Astrocyte (in vitro differentiated cells and primary cell): ENCODE data around the gene RNF150. TPM values are rescaled to one million over a fixed set of nuclear protein-coding genes. Genes with fewer than 3 reads are reported as not detected.
"Not testable (repeated sequence)": the region's sequence is repeated elsewhere in the genome, so short reads cannot be mapped to it uniquely, and the experiment has no call there.

ENCODE experiments used
- DNase-seq: peaks from one replicate; pipeline ENCODE4 v3.0.0-alpha.2; 2010; ENCODE audit warnings: low read depth
- FAIRE-seq: peaks from 2 replicates; lab custom pipeline; 2011; peaks lifted over from hg19 to GRCh38; lab: Jason Lieb, UNC
- H2AFZ ChIP-seq: 2 replicates; pipeline ENCODE4 v1.6.0; 2012; ENCODE audit warnings: low read depth, low read length, inconsistent platforms
- H3K27ac ChIP-seq: 2 replicates; pipeline ENCODE4 v1.5.1; 2011; ENCODE audit warnings: low read depth, low read length, inconsistent platforms
- H3K27me3 ChIP-seq: 2 replicates; pipeline ENCODE4 v1.6.0; 2011; ENCODE audit warnings: low read length, inconsistent platforms; ENCODE audit not compliant: insufficient read depth
- H3K36me3 ChIP-seq: 2 replicates; pipeline ENCODE4 v1.5.1; 2011; ENCODE audit warnings: low read length, inconsistent platforms; ENCODE audit not compliant: insufficient read depth
- H3K4me1 ChIP-seq: 2 replicates; pipeline ENCODE4 v1.5.1; 2011; ENCODE audit warnings: low read length, inconsistent platforms; ENCODE audit not compliant: insufficient read depth
- H3K4me2 ChIP-seq: 2 replicates; pipeline ENCODE4 v1.6.0; 2012; ENCODE audit warnings: low read length, inconsistent platforms
- H3K4me3 ChIP-seq: 2 replicates; pipeline ENCODE4 v1.5.1; 2011; ENCODE audit warnings: low read depth, mild to moderate bottlenecking, low read length, inconsistent platforms; ENCODE audit not compliant: insufficient read depth
- H3K79me2 ChIP-seq: 2 replicates; pipeline ENCODE4 v1.6.0; 2012; ENCODE audit warnings: mild to moderate bottlenecking, low read length, inconsistent platforms; ENCODE audit not compliant: insufficient read depth
- H3K9ac ChIP-seq: 2 replicates; pipeline ENCODE4 v1.6.0; 2012; ENCODE audit warnings: mild to moderate bottlenecking, low read length, inconsistent platforms
- H3K9me3 ChIP-seq: 2 replicates; pipeline ENCODE4 v1.5.1; 2012; ENCODE audit warnings: low read depth, mild to moderate bottlenecking, low read length, inconsistent platforms; ENCODE audit not compliant: insufficient read depth
- H4K20me1 ChIP-seq: 2 replicates; pipeline ENCODE4 v1.6.0; 2012; ENCODE audit warnings: low read length, inconsistent platforms; ENCODE audit not compliant: insufficient read depth
- H3K27ac Mint-ChIP-seq: one replicate; pipeline ENCODE4 v1.8.0; 2021; ENCODE audit warnings: mild to moderate bottlenecking, mixed read lengths; ENCODE audit not compliant: unreplicated experiment
- H3K27me3 Mint-ChIP-seq: one replicate; pipeline ENCODE4 v1.8.0; 2021; ENCODE audit warnings: low read depth, mixed read lengths; ENCODE audit not compliant: unreplicated experiment
- H3K36me3 Mint-ChIP-seq: one replicate; pipeline ENCODE4 v1.8.0; 2021; ENCODE audit warnings: low read depth, mixed read lengths; ENCODE audit not compliant: unreplicated experiment
- H3K4me1 Mint-ChIP-seq: one replicate; pipeline ENCODE4 v1.8.0; 2021; ENCODE audit warnings: low read depth, mixed read lengths; ENCODE audit not compliant: unreplicated experiment
- H3K4me3 Mint-ChIP-seq: one replicate; pipeline ENCODE4 v1.8.0; 2021; ENCODE audit warnings: mild to moderate bottlenecking, moderate library complexity, mixed read lengths; ENCODE audit not compliant: unreplicated experiment
- H3K9me3 Mint-ChIP-seq: one replicate; pipeline ENCODE4 v1.8.0; 2021; ENCODE audit warnings: mild to moderate bottlenecking, mixed read lengths; ENCODE audit not compliant: unreplicated experiment
- CTCF ChIP-seq: IDR thresholded peaks from 2 replicates; pipeline ENCODE4 v1.5.1; 2011; ENCODE audit warnings: low read depth, mild to moderate bottlenecking, inconsistent platforms, low read length, moderate library complexity; ENCODE audit not compliant: insufficient read depth
- EZH2 ChIP-seq: IDR thresholded peaks from 2 replicates; pipeline ENCODE4 v1.6.1; 2012; ENCODE audit warnings: mild to moderate bottlenecking, low read length, inconsistent platforms; ENCODE audit not compliant: insufficient read depth
- total RNA-seq: library from RNA; stranded (reverse); gene quantifications from 2 replicates; pipeline ENCODE4 v1.2.1, GENCODE V29; 2021

The RNF150 gene
- total RNA-seq, 1 donor from 2014 or later = 5.2 TPM

DNA sequence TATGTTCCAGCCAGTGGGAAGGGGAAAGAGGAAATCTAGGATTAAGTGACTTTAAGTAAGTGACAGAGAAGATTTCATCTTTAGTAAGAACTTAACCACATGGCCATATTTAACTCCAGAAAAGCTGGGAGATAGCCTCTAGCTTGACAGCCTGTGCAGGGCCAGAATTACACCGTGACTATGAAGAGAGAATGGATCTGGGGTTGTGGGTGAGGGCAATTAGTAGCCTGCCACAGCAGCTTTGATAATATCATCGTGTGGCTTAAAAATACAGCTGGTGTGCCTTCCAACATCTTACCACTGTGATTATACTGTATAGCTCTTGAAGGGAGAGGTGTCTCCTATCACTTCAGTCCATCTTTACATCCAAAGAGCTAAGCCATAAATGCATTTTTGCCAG is 319.5 kb downstream of the RNF150 start:
- no peaks in the 10 kb centered on the region for H3K9me3 ChIP-seq
- Mint-ChIP-seq H3K36me3 (no peaks in the 10 kb centered on the region), H3K4me1 (no peaks in the 10 kb centered on the region), H3K9me3 (no peaks in the 10 kb centered on the region), H3K27ac (no peak overlapping the region), H3K27me3 (peaks cover 12% of the 10 kb centered on the region), H3K4me3 (no peak overlapping the region)
- H3K4me3 ChIP-seq = no peak overlapping the region
- H2AFZ ChIP-seq = no peak overlapping the region
- no peaks in the 10 kb centered on the region for H3K79me2 ChIP-seq
- no peaks in the 10 kb centered on the region for H3K36me3 ChIP-seq
- no peaks in the 10 kb centered on the region for H3K4me1 ChIP-seq
- no peak for DNase-seq
- H4K20me1 ChIP-seq = no peaks in the 10 kb centered on the region
- no peak overlapping the region for H3K9ac ChIP-seq
- FAIRE-seq = no peak
- no peak overlapping the region for H3K4me2 ChIP-seq
- H3K27me3 ChIP-seq = peaks cover 14% of the 10 kb centered on the region
- no peak for TF ChIP-seq CTCF
- no peak for TF ChIP-seq EZH2
- H3K27ac ChIP-seq = no peak overlapping the region

DNA sequence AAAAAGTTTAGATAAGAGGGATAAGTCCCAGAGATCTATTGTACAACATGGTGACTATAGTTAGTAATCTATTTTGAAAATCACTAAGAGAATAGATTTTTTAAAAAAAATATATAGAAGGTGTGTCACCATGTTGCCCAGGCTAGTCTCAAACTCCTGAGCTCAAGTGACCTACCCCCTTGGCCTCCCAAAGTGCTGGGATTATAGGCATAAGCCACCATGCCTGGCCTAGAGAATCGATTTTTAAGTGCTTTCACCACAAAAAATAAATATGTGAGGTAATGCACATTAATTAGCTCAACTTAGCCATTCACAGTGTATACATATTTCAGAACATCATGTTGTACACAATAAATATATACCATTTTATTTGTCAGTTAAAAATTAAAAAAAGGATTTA is 320.4 kb downstream of the RNF150 start:
- H2AFZ ChIP-seq = no peak overlapping the region
- no peak for FAIRE-seq

DNA sequence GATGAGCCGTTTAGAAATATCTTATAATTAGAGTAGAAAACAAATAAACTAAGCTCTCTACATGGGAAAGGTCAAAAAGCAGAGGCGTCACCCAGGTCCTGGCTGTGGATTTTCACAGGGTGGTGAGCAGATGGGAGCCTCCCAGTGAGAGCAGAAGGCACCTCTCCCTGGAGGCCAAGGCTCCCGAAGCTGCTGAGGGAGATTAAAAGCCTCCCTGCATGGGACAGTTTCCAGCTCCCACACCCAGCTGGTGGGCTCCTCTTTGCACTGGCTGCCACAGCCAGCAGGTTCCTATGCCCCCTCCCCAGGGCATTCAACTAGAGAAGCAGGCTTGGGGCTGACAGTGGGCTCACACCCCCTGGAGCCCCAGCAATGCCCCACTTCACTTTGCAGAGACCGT is 321.8 kb downstream of the RNF150 start:
- H3K36me3 Mint-ChIP-seq = no peaks in the 10 kb centered on the region
- no peaks in the 10 kb centered on the region for H3K9me3 ChIP-seq
- H3K36me3 ChIP-seq = no peaks in the 10 kb centered on the region
- H3K27ac ChIP-seq = no peak overlapping the region
- H3K4me2 ChIP-seq = no peak overlapping the region
- TF ChIP-seq EZH2 (no peak), CTCF (no peak)
- no peaks in the 10 kb centered on the region for H4K20me1 ChIP-seq
- no peak overlapping the region for H2AFZ ChIP-seq
- no peak overlapping the region for H3K4me3 ChIP-seq
- no peaks in the 10 kb centered on the region for H3K4me1 Mint-ChIP-seq
- DNase-seq (no peak), FAIRE-seq (no peak)
- H3K9me3 Mint-ChIP-seq = no peaks in the 10 kb centered on the region
- H3K9ac ChIP-seq = no peak overlapping the region
- no peaks in the 10 kb centered on the region for H3K4me1 ChIP-seq
- H3K27me3 Mint-ChIP-seq = peaks cover 7% of the 10 kb centered on the region
- peaks cover 12% of the 10 kb centered on the region for H3K27me3 ChIP-seq
- no peak overlapping the region for H3K27ac Mint-ChIP-seq
- no peaks in the 10 kb centered on the region for H3K79me2 ChIP-seq
- H3K4me3 Mint-ChIP-seq = no peak overlapping the region

More for the DNA sequence above, 320.4 kb downstream of the RNF150 start:
- Histone ChIP-seq H3K4me2 (no peak overlapping the region), H3K27ac (no peak overlapping the region), H3K9ac (no peak overlapping the region), H3K4me3 (no peak overlapping the region), H3K27me3 (peaks cover 14% of the 10 kb centered on the region), H3K79me2 (no peaks in the 10 kb centered on the region), H3K9me3 (no peaks in the 10 kb centered on the region), H3K4me1 (no peaks in the 10 kb centered on the region), H3K36me3 (no peaks in the 10 kb centered on the region), H4K20me1 (no peaks in the 10 kb centered on the region)
- Mint-ChIP-seq H3K4me1 (no peaks in the 10 kb centered on the region), H3K9me3 (no peaks in the 10 kb centered on the region), H3K27me3 (peaks cover 12% of the 10 kb centered on the region), H3K36me3 (no peaks in the 10 kb centered on the region), H3K27ac (no peak overlapping the region), H3K4me3 (no peak overlapping the region)
- TF ChIP-seq EZH2 = no peak
- DNase-seq = no peak

DNA sequence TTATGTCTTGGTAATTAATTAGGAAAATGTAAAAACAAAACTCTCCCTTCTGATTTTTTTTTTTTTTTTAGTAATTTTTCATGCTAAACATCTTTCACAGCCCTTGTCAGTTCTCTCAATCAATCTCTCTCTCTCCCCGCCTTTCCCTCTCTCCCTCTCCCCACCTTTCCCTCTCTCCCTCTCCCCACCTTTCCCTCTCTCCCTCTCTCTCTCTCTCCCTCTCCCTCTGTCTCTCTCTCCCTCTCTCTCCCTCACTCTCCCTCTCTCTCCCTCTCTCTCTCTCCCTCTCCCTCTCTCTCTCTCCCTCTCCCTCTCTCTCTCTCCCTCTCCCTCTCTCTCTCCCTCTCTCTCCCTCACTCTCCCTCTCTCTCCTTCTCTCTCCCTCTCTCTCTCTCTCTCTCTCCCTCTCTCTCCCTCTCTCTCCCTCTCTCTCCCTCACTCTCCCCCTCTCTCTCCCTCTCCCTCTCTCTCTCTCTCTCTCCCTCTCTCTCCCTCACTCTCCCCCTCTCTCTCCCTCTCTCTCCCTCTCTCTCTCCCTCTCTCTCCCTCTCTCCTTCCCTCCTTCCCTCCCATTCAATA is 322.6 kb downstream of the RNF150 start:
- not testable (repeated sequence) for H2AFZ ChIP-seq, H3K4me1 ChIP-seq, H3K9me3 Mint-ChIP-seq, H3K27ac ChIP-seq, H3K4me3 ChIP-seq, H3K4me1 Mint-ChIP-seq, H3K27me3 ChIP-seq, H3K27me3 Mint-ChIP-seq, H3K4me2 ChIP-seq, H3K9ac ChIP-seq, H3K27ac Mint-ChIP-seq, H3K4me3 Mint-ChIP-seq, H3K79me2 ChIP-seq, H4K20me1 ChIP-seq, H3K9me3 ChIP-seq, H3K36me3 Mint-ChIP-seq, FAIRE-seq, H3K36me3 ChIP-seq, DNase-seq
